Common myeloid progenitor, CD34-positive (primary cell): ENCODE results near the gene ULK4.

Experiments
- CTCF ChIA-PET: fragments of 350-600 bp; sonication (Branson Sonifier 250); formaldehyde crosslinking; loops from one replicate; lab custom pipeline; 2021; ENCODE audit warnings: antibody characterized with exemption; lab: Charles Lee
- POLR2A ChIA-PET: fragments of 350-600 bp; sonication (Branson Sonifier 250); formaldehyde crosslinking; loops from one replicate; lab custom pipeline; 2021; ENCODE audit warnings: antibody characterized with exemption; lab: Charles Lee
- DNase-seq, 3 donors: peaks; one replicate each; pipeline versions ENCODE4 v3.0.0 to v3.0.0-alpha.2; 2013
- H3K27ac ChIP-seq, 2 experiments: 1 replicate in 1 of 2; 2 replicates in 1 of 2; pipeline ENCODE4 v1.7.0; 2013; ENCODE audit warnings: inconsistent platforms in 2 of 2, low read length in 2 of 2, mild to moderate bottlenecking in 2 of 2, low read depth in 1 of 2, moderate library complexity in 1 of 2; ENCODE audit not compliant: severe bottlenecking in 2 of 2, insufficient read depth in 1 of 2, poor library complexity in 1 of 2
- H3K27me3 ChIP-seq, 5 experiments: replicated peaks in 2 of 5; 1 replicate in 3 of 5; 2 replicates in 2 of 5; pipeline versions ENCODE4 v1.6.1 to v1.7.0; 2013; ENCODE audit warnings: low read length in 4 of 5, mild to moderate bottlenecking in 2 of 5, moderate library complexity in 2 of 5, inconsistent platforms in 1 of 5; ENCODE audit not compliant: insufficient read depth in 5 of 5, control insufficient read depth in 4 of 5
- H3K36me3 ChIP-seq, 4 experiments: 1 replicate in 2 of 4; 2 replicates in 2 of 4; pipeline versions ENCODE4 v1.6.1 to v1.7.0; 2013; ENCODE audit warnings: low read length in 3 of 4, control low read depth in 1 of 4, mild to moderate bottlenecking in 1 of 4; ENCODE audit not compliant: control insufficient read depth in 4 of 4, insufficient read depth in 4 of 4
- H3K4me1 ChIP-seq, 4 experiments: 1 replicate in 3 of 4; 2 replicates in 1 of 4; pipeline versions ENCODE4 v1.6.1 to v1.7.1; 2013; ENCODE audit warnings: low read length in 3 of 4, mild to moderate bottlenecking in 3 of 4, control low read depth in 1 of 4, inconsistent platforms in 1 of 4, moderate library complexity in 1 of 4; ENCODE audit not compliant: control insufficient read depth in 4 of 4, insufficient read depth in 4 of 4; ENCODE audit errors: control extremely low read depth in 1 of 4
- H3K4me3 ChIP-seq, 7 experiments: 1 replicate in 4 of 7; 2 replicates in 3 of 7; pipeline versions ENCODE4 v1.5.1 to v1.7.0; 2013; ENCODE audit warnings: mild to moderate bottlenecking in 7 of 7, low read length in 6 of 7, moderate library complexity in 6 of 7, inconsistent platforms in 2 of 7, low read depth in 2 of 7, control low read depth in 1 of 7; ENCODE audit not compliant: insufficient read depth in 4 of 7, control insufficient read depth in 1 of 7; ENCODE audit errors: extremely low read depth in 1 of 7
- H3K9me3 ChIP-seq, 5 experiments: 1 replicate in 4 of 5; 2 replicates in 1 of 5; pipeline versions ENCODE4 v1.6.1 to v1.7.1; 2013; ENCODE audit warnings: low read length in 4 of 5, mild to moderate bottlenecking in 2 of 5, inconsistent platforms in 1 of 5, low read depth in 1 of 5, moderate library complexity in 1 of 5; ENCODE audit not compliant: control insufficient read depth in 4 of 5, insufficient read depth in 2 of 5; ENCODE audit errors: control extremely low read depth in 1 of 5
- whole genome bisulfite sequencing: methylation state at CpG from one replicate; pipeline ENCODE4 v1.1.5; 2013; ENCODE audit not compliant: insufficient coverage; 5-methylcytosine and 5-hydroxymethylcytosine counted together

ULK4 gene

DNA sequence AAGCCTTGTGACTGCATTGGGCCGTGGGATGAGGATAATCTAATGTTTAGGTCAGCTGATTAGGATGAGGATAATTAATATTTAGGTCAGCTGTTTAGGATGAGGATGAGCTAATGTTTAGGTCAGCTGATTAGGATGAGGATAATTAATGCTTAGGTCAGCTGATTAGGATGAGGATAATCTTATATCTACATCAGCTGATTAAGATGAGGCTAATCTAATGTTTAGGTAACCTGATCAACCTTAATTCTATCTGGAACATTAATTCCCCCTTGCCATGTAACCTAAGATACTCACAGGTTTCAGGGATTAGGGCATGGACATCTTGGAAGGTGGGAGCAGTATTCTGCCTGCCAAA, 362.8 kb downstream of the ULK4 start:
- ChIA-PET CTCF (no interaction called here), POLR2A (no interaction called here)
- Histone ChIP-seq H3K27ac (no peak overlapping the region), H3K4me1 (peaks cover 0 to 5% (median 0%) of the 10 kb centered on the region in 4 experiments), H3K4me3 (no peak overlapping the region), H3K27me3 (no peaks in the 10 kb centered on the region), H3K9me3 (no peaks in the 10 kb centered on the region), H3K36me3 (no peaks in the 10 kb centered on the region)
- WGBS: 100% methylated on average over 1 of the region's 1 CpG
- no peak for DNase-seq

DNA sequence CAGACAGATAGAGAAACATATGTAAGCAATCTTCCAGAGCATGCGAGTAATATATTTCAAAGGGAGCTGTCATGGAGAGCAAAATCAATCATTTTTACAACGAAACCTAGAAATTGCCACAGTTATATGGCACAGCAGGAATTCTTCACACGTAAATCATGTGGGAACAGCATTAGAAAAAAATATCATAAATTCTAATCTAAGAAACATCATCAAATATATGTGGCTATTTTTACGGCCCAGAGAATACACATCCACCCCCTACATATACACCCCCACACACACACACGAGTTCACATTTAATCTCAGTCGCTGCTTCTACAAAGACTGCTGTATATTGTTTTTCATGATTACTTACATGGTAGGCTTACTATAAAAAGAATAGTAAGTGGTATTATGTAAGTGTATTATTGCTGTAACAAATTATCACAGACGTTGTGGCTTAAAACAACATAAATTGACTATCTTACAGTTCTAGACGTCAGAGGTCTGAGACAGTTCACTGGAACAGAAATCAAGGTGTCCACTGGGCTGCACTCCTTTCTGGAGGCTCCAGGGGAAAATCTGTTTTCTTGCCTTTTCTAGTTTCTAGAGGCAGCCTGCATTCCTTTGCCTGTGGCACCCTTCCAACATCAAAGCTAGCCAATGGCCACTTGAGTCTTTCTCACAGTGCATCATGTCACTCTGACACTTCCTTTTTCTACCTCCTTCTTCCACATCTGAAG, 363.3 kb downstream of the ULK4 start:
- no peaks in the 10 kb centered on the region for H3K27me3 ChIP-seq
- ChIA-PET CTCF (no interaction called here), POLR2A (no interaction called here)
- H3K27ac ChIP-seq: no peak overlapping the region
- no peaks in the 10 kb centered on the region for H3K9me3 ChIP-seq
- peaks cover 0 to 5% (median 0%) of the 10 kb centered on the region in 4 experiments for H3K4me1 ChIP-seq
- no peaks in the 10 kb centered on the region for H3K36me3 ChIP-seq
- DNase-seq: no peak
- 100% methylated on average over 5 of the region's 8 CpGs for WGBS
- H3K4me3 ChIP-seq: no peak overlapping the region

DNA sequence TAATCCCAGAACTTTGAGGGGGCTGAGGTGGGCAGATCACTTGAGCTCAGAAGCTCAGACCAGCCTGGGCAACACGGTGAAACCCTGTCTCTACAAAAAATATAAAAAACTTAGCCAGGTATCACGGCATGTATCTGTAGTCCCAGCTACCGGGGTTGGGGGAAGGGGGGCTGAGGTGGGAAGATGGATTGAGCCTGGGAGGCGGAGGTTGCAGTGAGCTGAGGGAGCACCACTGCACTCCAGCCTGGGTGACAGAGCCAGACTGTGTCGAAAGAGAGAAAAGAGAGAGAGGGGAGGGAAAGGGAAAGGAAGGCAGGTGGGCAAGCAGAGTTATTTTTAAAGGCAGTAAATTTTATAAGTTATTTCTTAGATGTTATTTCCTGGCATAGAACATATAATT, 368.1 kb downstream of the ULK4 start:
- H3K27me3 ChIP-seq: no peaks in the 10 kb centered on the region
- DNase-seq: no peak
- ChIA-PET POLR2A (no interaction called here), CTCF (no interaction called here)
- H3K4me1 ChIP-seq: peaks cover 0 to 5% (median 0%) of the 10 kb centered on the region in 4 experiments
- no peaks in the 10 kb centered on the region for H3K9me3 ChIP-seq
- no peaks in the 10 kb centered on the region for H3K36me3 ChIP-seq
- H3K27ac ChIP-seq: no peak overlapping the region
- H3K4me3 ChIP-seq: no peak overlapping the region
- WGBS: 93% methylated on average over 2 of the region's 5 CpGs

DNA sequence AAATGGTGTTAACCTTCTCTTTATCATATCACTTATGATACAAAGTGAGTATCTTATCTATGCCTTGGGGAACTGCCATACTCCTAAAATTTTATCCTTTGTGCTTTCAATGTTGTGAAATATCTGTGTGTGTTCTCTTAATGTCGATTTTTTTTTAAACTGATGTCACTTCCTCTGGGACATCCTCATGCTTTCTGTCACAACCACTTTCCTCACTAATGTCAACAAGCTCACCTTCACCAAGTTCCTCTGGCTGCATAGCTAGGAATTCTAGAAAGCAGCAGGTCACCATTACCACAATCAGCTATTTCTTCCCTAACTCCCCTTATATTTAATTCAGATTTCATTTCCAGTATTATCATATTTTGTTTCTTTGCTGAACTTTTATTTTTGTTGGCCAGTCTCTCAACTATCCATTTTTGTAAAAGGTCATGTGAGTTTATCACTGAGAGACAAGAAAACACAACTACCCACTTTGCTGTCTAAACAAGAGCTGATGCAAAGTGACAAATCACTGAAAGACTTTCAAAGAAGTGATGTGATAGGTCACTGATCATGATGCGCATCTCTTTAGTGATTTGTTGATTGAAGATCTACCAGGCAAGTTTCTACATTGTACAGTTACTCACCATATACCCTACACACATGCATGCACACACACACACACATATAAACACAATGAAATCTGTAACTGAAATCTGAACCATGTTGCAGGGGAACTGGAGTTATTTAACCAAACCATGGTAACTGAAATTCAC, 369.0 kb downstream of the ULK4 start:
- H3K9me3 ChIP-seq: no peaks in the 10 kb centered on the region
- DNase-seq: no peak
- ChIA-PET CTCF (no interaction called here), POLR2A (no interaction called here)
- no peaks in the 10 kb centered on the region for H3K36me3 ChIP-seq
- WGBS: 60% methylated on average over 1 of the region's 2 CpGs
- peaks cover 0 to 5% (median 0%) of the 10 kb centered on the region in 4 experiments for H3K4me1 ChIP-seq
- no peak overlapping the region for H3K4me3 ChIP-seq
- H3K27ac ChIP-seq: no peak overlapping the region
- no peaks in the 10 kb centered on the region for H3K27me3 ChIP-seq

DNA sequence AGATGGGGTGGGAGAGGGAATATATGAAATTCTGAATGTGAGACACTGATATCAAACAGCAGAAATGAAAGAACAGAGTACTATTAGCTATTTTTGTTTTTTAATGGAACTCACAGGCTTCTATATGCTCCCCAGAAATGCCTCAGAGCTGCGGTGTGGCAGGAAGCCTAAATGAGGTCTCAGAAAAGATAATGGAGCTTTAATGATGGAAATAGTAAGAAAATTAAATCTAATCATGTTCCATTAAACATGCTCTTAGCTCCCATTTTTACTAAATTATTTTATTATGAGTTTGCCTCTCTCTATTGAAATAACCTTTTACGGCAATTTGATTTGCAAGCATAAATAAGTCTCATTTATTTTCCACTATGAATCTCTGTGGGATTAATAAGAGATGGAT, 378.9 kb downstream of the ULK4 start:
- no peaks in the 10 kb centered on the region for H3K27me3 ChIP-seq
- POLR2A ChIA-PET: no interaction called here
- H3K4me3 ChIP-seq: no peak overlapping the region
- H3K9me3 ChIP-seq: peaks cover 0 to 6% (median 0%) of the 10 kb centered on the region in 5 experiments
- CTCF ChIA-PET: no interaction called here
- no peak overlapping the region for H3K27ac ChIP-seq
- no peak for DNase-seq
- no CpG with 5 or more reads among the region's 2 CpGs for WGBS
- peaks cover 0 to 6% (median 0%) of the 10 kb centered on the region in 4 experiments for H3K36me3 ChIP-seq
- H3K4me1 ChIP-seq: no peaks in the 10 kb centered on the region

DNA sequence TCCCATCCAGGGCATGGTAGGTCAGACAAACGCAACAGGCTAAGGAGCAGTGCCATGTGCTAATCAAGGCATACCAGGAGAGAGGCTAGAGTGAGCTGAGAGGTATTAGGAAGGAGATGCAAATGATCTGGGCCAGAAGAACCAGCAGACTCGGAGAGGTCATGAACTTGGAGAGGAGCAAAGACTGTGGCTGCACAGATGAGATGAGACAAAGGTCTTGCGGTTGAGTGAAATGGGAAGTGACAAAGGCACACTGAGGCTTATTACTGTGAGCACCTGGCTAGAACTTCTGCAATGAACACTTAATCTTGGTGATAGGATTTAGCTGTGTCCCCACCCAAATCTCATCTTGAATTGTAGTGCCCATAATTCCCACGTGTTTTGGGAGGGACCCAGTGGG, 380.2 kb downstream of the ULK4 start:
- ChIA-PET CTCF (interaction anchor here (0.6 to 1.5 kb wide), 2 partner anchors 11 to 852 kb away, joined by 3 to 4 read pairs; no protein-coding TSS in a partner anchor), POLR2A (no interaction called here)
- Histone ChIP-seq H3K4me1 (no peaks in the 10 kb centered on the region), H3K27me3 (no peaks in the 10 kb centered on the region), H3K4me3 (no peak overlapping the region), H3K9me3 (peaks cover 0 to 6% (median 0%) of the 10 kb centered on the region in 5 experiments), H3K36me3 (peaks cover 0 to 6% (median 0%) of the 10 kb centered on the region in 4 experiments), H3K27ac (no peak overlapping the region)
- DNase-seq: peak in 1 of 3 donors; percentile 4
- WGBS: 100% methylated on average over 3 of the region's 4 CpGs
